GM12865 (cell line): ENCODE results near the gene ATP5PD.
"Not testable (repeated sequence)": the region's sequence is repeated elsewhere in the genome, so short reads cannot be mapped to it uniquely, and the experiment has no call there.

Experiments used
- DNase-seq: peaks from one replicate; pipeline ENCODE4 v3.0.0; 2010; ENCODE audit warnings: low read depth
- H3K4me3 ChIP-seq: 2 replicates; pipeline ENCODE4 v1.5.1; 2011; ENCODE audit warnings: mild to moderate bottlenecking, low read depth, low read length, control low read depth
- CTCF ChIP-seq: IDR thresholded peaks from 2 replicates; pipeline ENCODE4 v1.5.1; 2011; ENCODE audit warnings: low read length, control low read depth, low read depth, inconsistent platforms; ENCODE audit not compliant: insufficient read depth; ENCODE audit errors: missing control alignments

ATP5PD gene

DNA sequence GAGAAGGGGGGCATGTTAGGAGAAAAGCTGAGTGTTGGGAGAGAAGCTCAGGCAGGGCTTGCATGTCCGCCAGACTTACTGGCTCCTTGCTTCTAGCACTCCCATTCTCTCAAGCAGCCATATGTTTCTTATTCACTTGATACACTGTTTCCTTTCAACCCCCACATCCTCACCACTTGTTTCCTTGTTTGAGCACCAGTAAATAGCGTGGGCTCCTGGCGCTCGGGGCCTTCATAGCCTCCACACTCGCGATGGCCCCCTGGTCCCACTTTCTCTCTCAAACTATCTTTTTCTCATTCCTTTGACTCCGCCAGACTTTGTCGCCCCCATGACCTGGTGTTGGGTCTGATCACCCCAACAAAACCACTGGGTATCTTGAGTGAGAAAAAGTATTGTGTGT lies 16.6 kb downstream of the ATP5PD start:
- no peak for TF ChIP-seq CTCF
- no peak for DNase-seq
- no peak overlapping the region for H3K4me3 ChIP-seq

GRCh38 chr17:75026650-75027049 lies 20.1 kb downstream of the ATP5PD start:
- H3K4me3 ChIP-seq, DNase-seq: not testable (repeated sequence)

DNA sequence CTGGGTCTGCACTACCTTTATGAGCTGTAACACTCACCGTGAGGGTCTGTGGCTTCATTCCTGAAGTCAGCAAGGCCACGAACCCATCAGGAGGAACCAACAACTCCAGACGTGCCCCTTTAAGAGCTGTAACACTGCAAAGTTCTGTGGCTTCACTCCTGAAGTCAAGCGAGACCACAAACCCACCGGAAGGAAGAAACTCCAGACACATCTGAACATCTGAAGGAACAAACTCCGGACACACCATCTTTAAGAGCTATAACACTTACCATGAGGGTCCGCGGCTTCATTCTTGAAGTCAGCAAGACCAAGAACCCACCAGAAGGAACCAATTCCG lies 21.4 kb downstream of the ATP5PD start:
- not testable (repeated sequence) for DNase-seq, H3K4me3 ChIP-seq

- DNase-seq: no peak
- H3K4me3 ChIP-seq: no peak overlapping the region
- no peak for TF ChIP-seq CTCF
Observed at GRCh38 chr17:75024686-75025397, 21.9 kb downstream of the ATP5PD start.

- DNase-seq: no peak
- no peak overlapping the region for H3K4me3 ChIP-seq
- no peak for TF ChIP-seq CTCF
Observed at GRCh38 chr17:75020331-75021110, 26.2 kb downstream of the ATP5PD start.

DNA sequence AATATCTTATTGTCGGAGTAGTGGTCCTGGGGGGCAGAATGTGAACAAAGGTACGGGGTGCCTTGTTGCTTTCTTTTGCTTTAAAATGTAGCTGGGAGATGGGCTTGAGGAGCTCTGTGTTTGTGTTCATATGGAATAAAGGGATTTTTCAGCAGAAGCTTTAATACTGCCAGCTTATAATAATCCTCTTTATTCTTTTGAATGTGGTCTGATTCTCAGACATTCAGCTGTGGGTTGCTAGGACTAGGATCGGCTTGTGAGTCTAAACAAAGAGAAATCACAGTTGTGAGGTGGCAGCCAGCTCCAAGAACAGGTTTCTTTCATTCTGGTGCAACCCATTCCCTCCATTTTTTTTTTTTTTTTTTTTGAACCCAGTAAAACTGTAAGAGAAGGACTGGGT lies 27.1 kb downstream of the ATP5PD start:
- H3K4me3 ChIP-seq: no peak overlapping the region
- no peak for DNase-seq
- TF ChIP-seq CTCF: no peak

GRCh38 chr17:75019146-75019545 lies 27.6 kb downstream of the ATP5PD start:
- no peak for DNase-seq
- no peak for TF ChIP-seq CTCF
- H3K4me3 ChIP-seq: no peak overlapping the region

DNA sequence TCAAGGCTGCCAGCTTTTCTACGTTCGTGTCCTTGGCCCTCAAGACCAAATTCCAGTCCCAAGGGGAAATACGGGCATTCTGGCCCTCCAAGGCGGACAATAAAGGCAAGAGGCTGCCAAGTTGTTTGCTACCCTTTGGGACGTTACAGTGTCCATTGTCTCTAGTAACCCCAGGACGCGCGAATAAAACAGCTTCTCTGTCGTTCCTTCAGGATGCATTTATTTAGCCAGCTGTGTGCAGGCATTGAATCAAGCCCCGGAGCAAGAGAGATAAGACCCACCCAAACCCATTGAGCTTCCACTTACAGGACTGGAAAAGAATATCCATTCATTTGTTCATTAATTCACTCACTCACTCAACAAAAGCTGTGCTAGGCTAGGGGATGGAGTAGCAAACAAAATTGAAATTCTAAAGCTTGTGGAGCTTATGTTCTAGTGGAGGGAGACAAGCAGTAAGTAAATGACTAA lies 33.6 kb downstream of the ATP5PD start:
- TF ChIP-seq CTCF: no peak
- no peak for DNase-seq
- H3K4me3 ChIP-seq: peak overlapping the region; percentile 97
